A549 (cell line): ENCODE measurements around the gene RPTOR. TPM values are rescaled to one million over a fixed set of nuclear protein-coding genes. Genes with fewer than 3 reads are reported as not detected.

Experiments used
- ATAC-seq, 2 experiments: fragments of 200-7000 bp in 1 of 2; fragments of >200 bp in 1 of 2; cut with Nextera tagmentation in 1 of 2; cut with Tn5 transposase in 1 of 2; 3 replicates each; pipeline versions ENCODE4 v1.8.0 to v1.9.1; 2018 to 2020; ENCODE audit warnings: mild to moderate bottlenecking in 1 of 2, moderate library complexity in 1 of 2
- CTCF ChIA-PET: fragments of 300-600 bp; sonication (Branson Sonifier 250); formaldehyde crosslinking; extraction: SDS; loops from one replicate; lab custom pipeline; 2021; ENCODE audit warnings: antibody characterized with exemption, inconsistent platforms; lab: Yijun Ruan, JAX
- POLR2A ChIA-PET: fragments of 350-600 bp; formaldehyde crosslinking; extraction: SDS; loops from one replicate; lab custom pipeline; 2021; ENCODE audit warnings: antibody characterized with exemption, inconsistent platforms; lab: Yijun Ruan, JAX
- DNase-seq, 2 experiments: peaks; one replicate each; pipeline versions ENCODE4 v3.0.0 to v3.0.0-alpha.2; 2011 to 2016; ENCODE audit warnings: low read depth in 1 of 2, low spot score in 1 of 2
- FAIRE-seq: peaks from 2 replicates; lab custom pipeline; 2011; peaks lifted over from hg19 to GRCh38; lab: Jason Lieb, UNC
- H3K27ac ChIP-seq, 2 experiments: fragments of >200 bp; sonication (Bioruptor Twin); formaldehyde crosslinking; 3 replicates each; pipeline ENCODE4 v1.5.1; 2016 to 2017
- H3K4me1 ChIP-seq: fragments of >200 bp; sonication (Bioruptor Twin); formaldehyde crosslinking; 3 replicates; pipeline ENCODE4 v1.6.1; 2016
- H3K4me2 ChIP-seq: fragments of >200 bp; sonication (Bioruptor Twin); formaldehyde crosslinking; 3 replicates; pipeline ENCODE4 v1.6.1; 2016
- H3K4me3 ChIP-seq: fragments of >200 bp; sonication (Bioruptor Twin); formaldehyde crosslinking; 3 replicates; pipeline ENCODE4 v1.5.1; 2016
- H3K9me3 ChIP-seq: fragments of >200 bp; sonication (Bioruptor Twin); formaldehyde crosslinking; 3 replicates; pipeline ENCODE4 v1.6.1; 2016
- BHLHE40 ChIP-seq: IDR thresholded peaks from 2 replicates; pipeline ENCODE4 v1.6.1; 2012; ENCODE audit warnings: low read depth, low read length, inconsistent platforms
- CBX8 ChIP-seq: fragments of 200-600 bp; sonication (generic); IDR thresholded peaks from 2 replicates; pipeline ENCODE4 v1.6.1; 2016
- CEBPB ChIP-seq, 2 experiments: fragments of >200 bp in 1 of 2; sonication (Bioruptor Twin) in 1 of 2; formaldehyde crosslinking in 1 of 2; IDR thresholded peaks; 2 replicates each; pipeline ENCODE4 v1.6.1; 2012 to 2016
- CHD2 ChIP-seq: fragments of 150-350 bp; IDR thresholded peaks from 2 replicates; pipeline ENCODE4 v1.6.1; 2014; ENCODE audit warnings: low read length; ENCODE audit not compliant: partially characterized antibody
- CHD4 ChIP-seq: fragments of 200-600 bp; sonication (generic); IDR thresholded peaks from 2 replicates; pipeline ENCODE4 v1.6.1; 2016; ENCODE audit warnings: antibody characterized with exemption, mild to moderate bottlenecking, borderline replicate concordance
- EHF ChIP-seq: fragments of 250-450 bp; sonication (Bioruptor Pico); IDR thresholded peaks from 2 replicates; pipeline ENCODE4 v1.5.0; 2020; ENCODE audit warnings: mild to moderate bottlenecking
- EHMT2 ChIP-seq: fragments of 200-600 bp; sonication (generic); IDR thresholded peaks from 2 replicates; pipeline ENCODE4 v1.6.1; 2016; ENCODE audit warnings: antibody characterized with exemption, low read depth, mild to moderate bottlenecking, moderate library complexity
- EP300 ChIP-seq, 2 experiments: fragments of >200 bp; sonication (Bioruptor Twin); formaldehyde crosslinking; IDR thresholded peaks; 2 replicates in 1 of 2; 3 replicates in 1 of 2; pipeline ENCODE4 v1.6.1; 2016 to 2017
- ESRRA ChIP-seq: fragments of 150-350 bp; IDR thresholded peaks from 2 replicates; pipeline ENCODE4 v1.6.1; 2014; ENCODE audit warnings: mild to moderate bottlenecking, low read length, borderline replicate concordance
- FOXS1 ChIP-seq: fragments of 250-450 bp; sonication (Bioruptor Pico); IDR thresholded peaks from 2 replicates; pipeline ENCODE4 v1.5.0; 2020; ENCODE audit warnings: mild to moderate bottlenecking, moderate library complexity
- HDAC2 ChIP-seq: fragments of 200-600 bp; sonication (generic); IDR thresholded peaks from 2 replicates; pipeline ENCODE4 v1.6.1; 2016
- HOXA7 ChIP-seq: fragments of 250-450 bp; sonication (Bioruptor Pico); IDR thresholded peaks from 2 replicates; pipeline ENCODE4 v1.5.0; 2020; ENCODE audit warnings: mild to moderate bottlenecking, moderate library complexity
- JUNB ChIP-seq: fragments of >200 bp; sonication (Bioruptor Twin); formaldehyde crosslinking; IDR thresholded peaks from 2 replicates; pipeline ENCODE4 v1.6.1; 2016
- KDM5A ChIP-seq: fragments of 200-600 bp; sonication (generic); IDR thresholded peaks from 2 replicates; pipeline ENCODE4 v1.6.1; 2016; ENCODE audit warnings: antibody characterized with exemption, mild to moderate bottlenecking
- MAFK ChIP-seq: fragments of 450-650 bp; IDR thresholded peaks from 2 replicates; pipeline ENCODE4 v1.6.1; 2014; ENCODE audit not compliant: partially characterized antibody
- MAZ ChIP-seq: fragments of 150-350 bp; IDR thresholded peaks from 2 replicates; pipeline ENCODE4 v1.6.1; 2014; ENCODE audit warnings: antibody characterized with exemption, low read depth, low read length, borderline replicate concordance
- RAD21 ChIP-seq, 2 experiments: fragments of >200 bp in 1 of 2; sonication (Bioruptor Twin) in 1 of 2; formaldehyde crosslinking in 1 of 2; IDR thresholded peaks in 1 of 2; conservative IDR thresholded peaks in 1 of 2; 2 replicates in 1 of 2; 3 replicates in 1 of 2; pipeline ENCODE4 v1.6.1; 2012 to 2018; ENCODE audit warnings: inconsistent platforms in 1 of 2
- RCOR1 ChIP-seq: fragments of 150-350 bp; IDR thresholded peaks from 2 replicates; pipeline ENCODE4 v1.6.1; 2014; ENCODE audit warnings: antibody characterized with exemption, low read length, low read depth
- RFX5 ChIP-seq: fragments of 450-650 bp; IDR thresholded peaks from 2 replicates; pipeline ENCODE4 v1.7.1; 2014; ENCODE audit warnings: antibody characterized with exemption, mild to moderate bottlenecking, moderate library complexity
- RNF2 ChIP-seq: fragments of 200-600 bp; sonication (generic); IDR thresholded peaks from 2 replicates; pipeline ENCODE4 v1.6.1; 2016; ENCODE audit warnings: low read depth, mild to moderate bottlenecking, antibody characterized with exemption, moderate library complexity, borderline replicate concordance
- SREBF2 ChIP-seq: fragments of 450-650 bp; IDR thresholded peaks from 2 replicates; pipeline ENCODE4 v1.6.1; 2014; ENCODE audit warnings: mild to moderate bottlenecking, moderate library complexity
- TFCP2L1 ChIP-seq: fragments of 250-450 bp; sonication (Bioruptor Pico); IDR thresholded peaks from 2 replicates; pipeline ENCODE4 v1.5.0; 2021; ENCODE audit warnings: mild to moderate bottlenecking
- ZFP36 ChIP-seq: fragments of 450-650 bp; IDR thresholded peaks from 2 replicates; pipeline ENCODE4 v1.6.1; 2014; ENCODE audit warnings: borderline replicate concordance; ENCODE audit not compliant: partially characterized antibody
- ZSCAN20 ChIP-seq: fragments of 250-450 bp; sonication (Bioruptor Pico); IDR thresholded peaks from 2 replicates; pipeline ENCODE4 v1.8.0; 2022; ENCODE audit warnings: mild to moderate bottlenecking, moderate library complexity
- WGBS: methylation state at CpG from one replicate; pipeline ENCODE4 v1.1.6; 2017; ENCODE audit errors: missing lambda C conversion rate; 5-methylcytosine and 5-hydroxymethylcytosine counted together
- polyA plus RNA-seq, 4 experiments: library from polyadenylated mRNA; depleted of rRNA in 3 of 4; stranded (reverse); fragments of >200 nt; fragmentation: RNase III in 1 of 4; extraction: RNeasy Plus Mini Kit Qiagen cat#74134 plus additional on column Dnase treatment in 1 of 4; gene quantifications; 2 replicates in 3 of 4; 3 replicates in 1 of 4; pipeline ENCODE4 v1.2.3, GENCODE V29; 2011 to 2017
- TF ChIP-seq, protein P1 (sequence below): IDR thresholded peaks from 2 replicates; pipeline ENCODE4 v1.6.1; 2012
- TF ChIP-seq, protein P2 (sequence below): fragments of >200 bp; sonication (Bioruptor Twin); formaldehyde crosslinking; IDR thresholded peaks from 3 replicates; pipeline ENCODE4 v1.5.1; 2016
- TF ChIP-seq, protein P3 (sequence below): IDR thresholded peaks from 2 replicates; pipeline ENCODE4 v1.6.1; 2012
- TF ChIP-seq, protein P4 (sequence below): IDR thresholded peaks from 2 replicates; pipeline ENCODE4 v1.6.1; 2012; ENCODE audit warnings: low read depth, borderline replicate concordance
- TF ChIP-seq, protein P5 (sequence below): fragments of >200 bp; sonication (Bioruptor Twin); formaldehyde crosslinking; IDR thresholded peaks from 2 replicates; pipeline ENCODE4 v1.6.1; 2016

RPTOR gene
- polyA plus RNA-seq, 2 of the 4 experiments (the other 2 are of a cell fraction), result 10.8 to 27.1 TPM

DNA sequence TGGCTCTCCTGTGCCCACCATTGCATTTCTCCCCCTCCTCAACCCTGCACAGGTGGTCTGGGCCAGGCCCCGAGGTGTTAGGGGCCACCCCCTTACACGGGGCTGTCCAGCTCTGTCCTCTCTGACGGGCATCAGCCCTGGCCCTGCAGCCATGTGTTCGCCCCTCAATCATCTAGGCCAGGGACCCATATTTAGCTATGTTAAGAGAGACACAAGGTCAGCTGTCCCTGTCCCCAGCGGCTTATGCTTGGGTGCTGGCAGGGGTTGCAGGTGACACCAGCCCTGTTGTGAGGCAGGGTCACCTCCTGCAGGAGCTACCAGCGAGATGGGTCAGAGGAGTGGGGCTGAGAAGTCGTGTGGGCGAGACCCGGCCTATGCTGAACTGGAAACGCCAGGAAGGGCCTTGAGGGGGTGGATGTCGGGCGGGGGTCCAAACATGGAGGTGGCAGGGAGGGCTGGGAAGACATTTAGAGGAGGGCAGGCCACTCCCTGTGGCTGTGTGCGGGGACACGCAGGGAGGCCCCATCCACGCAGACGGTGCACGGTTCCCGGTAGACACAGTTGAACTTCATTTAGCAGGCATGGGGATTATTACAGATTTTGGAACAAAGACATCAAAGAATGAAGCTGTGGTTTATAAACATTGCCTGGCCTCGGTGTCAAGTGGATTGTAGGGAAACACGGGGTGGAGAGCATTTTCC is 313.8 kb downstream of the RPTOR start:
- 93% methylated on average over 19 of the region's 20 CpGs for WGBS
- FAIRE-seq (no peak), ATAC-seq (no peak), DNase-seq (no peak)
- ChIA-PET CTCF (interaction anchor here (0.5 to 4.1 kb wide), 17 partner anchors 11 to 431 kb away, joined by 3 to 23 read pairs (median 5); no protein-coding TSS in a partner anchor), POLR2A (interaction anchor here (1.4 kb wide), 1 partner anchor 26 kb away, joined by 3 read pairs; no protein-coding TSS in a partner anchor)
- H3K27ac ChIP-seq, result peak overlapping the region; percentile 7 to 86; a peak in 4 of 6 replicates
- TF ChIP-seq HOXA7 (CRISPR knock-in tag), result no peak
- no peak for TF ChIP-seq BHLHE40
- TF ChIP-seq RCOR1, result no peak
- TF ChIP-seq, protein P1, sequence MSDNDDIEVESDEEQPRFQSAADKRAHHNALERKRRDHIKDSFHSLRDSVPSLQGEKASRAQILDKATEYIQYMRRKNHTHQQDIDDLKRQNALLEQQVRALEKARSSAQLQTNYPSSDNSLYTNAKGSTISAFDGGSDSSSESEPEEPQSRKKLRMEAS, result no peak
- no peak for TF ChIP-seq EHF (CRISPR knock-in tag)
- no peak for TF ChIP-seq ZSCAN20 (CRISPR knock-in tag)
- no peak for TF ChIP-seq CHD4
- no peak for TF ChIP-seq JUNB
- TF ChIP-seq ESRRA, result no peak
- no peak for TF ChIP-seq KDM5A
- TF ChIP-seq EHMT2, result no peak
- no peak for TF ChIP-seq RFX5
- TF ChIP-seq RNF2, result no peak
- no peak for TF ChIP-seq EP300 (IDR thresholded peaks at IDR 0.05)
- TF ChIP-seq, protein P2, sequence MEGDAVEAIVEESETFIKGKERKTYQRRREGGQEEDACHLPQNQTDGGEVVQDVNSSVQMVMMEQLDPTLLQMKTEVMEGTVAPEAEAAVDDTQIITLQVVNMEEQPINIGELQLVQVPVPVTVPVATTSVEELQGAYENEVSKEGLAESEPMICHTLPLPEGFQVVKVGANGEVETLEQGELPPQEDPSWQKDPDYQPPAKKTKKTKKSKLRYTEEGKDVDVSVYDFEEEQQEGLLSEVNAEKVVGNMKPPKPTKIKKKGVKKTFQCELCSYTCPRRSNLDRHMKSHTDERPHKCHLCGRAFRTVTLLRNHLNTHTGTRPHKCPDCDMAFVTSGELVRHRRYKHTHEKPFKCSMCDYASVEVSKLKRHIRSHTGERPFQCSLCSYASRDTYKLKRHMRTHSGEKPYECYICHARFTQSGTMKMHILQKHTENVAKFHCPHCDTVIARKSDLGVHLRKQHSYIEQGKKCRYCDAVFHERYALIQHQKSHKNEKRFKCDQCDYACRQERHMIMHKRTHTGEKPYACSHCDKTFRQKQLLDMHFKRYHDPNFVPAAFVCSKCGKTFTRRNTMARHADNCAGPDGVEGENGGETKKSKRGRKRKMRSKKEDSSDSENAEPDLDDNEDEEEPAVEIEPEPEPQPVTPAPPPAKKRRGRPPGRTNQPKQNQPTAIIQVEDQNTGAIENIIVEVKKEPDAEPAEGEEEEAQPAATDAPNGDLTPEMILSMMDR, result no peak
- no peak for TF ChIP-seq CHD2
- TF ChIP-seq MAZ, result no peak
- TF ChIP-seq HDAC2, result no peak
- no peak for TF ChIP-seq TFCP2L1
- TF ChIP-seq, protein P3, sequence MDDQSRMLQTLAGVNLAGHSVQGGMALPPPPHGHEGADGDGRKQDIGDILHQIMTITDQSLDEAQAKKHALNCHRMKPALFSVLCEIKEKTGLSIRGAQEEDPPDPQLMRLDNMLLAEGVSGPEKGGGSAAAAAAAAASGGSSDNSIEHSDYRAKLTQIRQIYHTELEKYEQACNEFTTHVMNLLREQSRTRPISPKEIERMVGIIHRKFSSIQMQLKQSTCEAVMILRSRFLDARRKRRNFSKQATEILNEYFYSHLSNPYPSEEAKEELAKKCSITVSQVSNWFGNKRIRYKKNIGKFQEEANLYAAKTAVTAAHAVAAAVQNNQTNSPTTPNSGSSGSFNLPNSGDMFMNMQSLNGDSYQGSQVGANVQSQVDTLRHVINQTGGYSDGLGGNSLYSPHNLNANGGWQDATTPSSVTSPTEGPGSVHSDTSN, result no peak
- no peak overlapping the region for H3K4me3 ChIP-seq
- peak overlapping the region; percentile 36 for H3K4me2 ChIP-seq
- H3K4me1 ChIP-seq, result peaks cover 43% of the 10 kb centered on the region
- H3K9me3 ChIP-seq, result no peaks in the 10 kb centered on the region

DNA sequence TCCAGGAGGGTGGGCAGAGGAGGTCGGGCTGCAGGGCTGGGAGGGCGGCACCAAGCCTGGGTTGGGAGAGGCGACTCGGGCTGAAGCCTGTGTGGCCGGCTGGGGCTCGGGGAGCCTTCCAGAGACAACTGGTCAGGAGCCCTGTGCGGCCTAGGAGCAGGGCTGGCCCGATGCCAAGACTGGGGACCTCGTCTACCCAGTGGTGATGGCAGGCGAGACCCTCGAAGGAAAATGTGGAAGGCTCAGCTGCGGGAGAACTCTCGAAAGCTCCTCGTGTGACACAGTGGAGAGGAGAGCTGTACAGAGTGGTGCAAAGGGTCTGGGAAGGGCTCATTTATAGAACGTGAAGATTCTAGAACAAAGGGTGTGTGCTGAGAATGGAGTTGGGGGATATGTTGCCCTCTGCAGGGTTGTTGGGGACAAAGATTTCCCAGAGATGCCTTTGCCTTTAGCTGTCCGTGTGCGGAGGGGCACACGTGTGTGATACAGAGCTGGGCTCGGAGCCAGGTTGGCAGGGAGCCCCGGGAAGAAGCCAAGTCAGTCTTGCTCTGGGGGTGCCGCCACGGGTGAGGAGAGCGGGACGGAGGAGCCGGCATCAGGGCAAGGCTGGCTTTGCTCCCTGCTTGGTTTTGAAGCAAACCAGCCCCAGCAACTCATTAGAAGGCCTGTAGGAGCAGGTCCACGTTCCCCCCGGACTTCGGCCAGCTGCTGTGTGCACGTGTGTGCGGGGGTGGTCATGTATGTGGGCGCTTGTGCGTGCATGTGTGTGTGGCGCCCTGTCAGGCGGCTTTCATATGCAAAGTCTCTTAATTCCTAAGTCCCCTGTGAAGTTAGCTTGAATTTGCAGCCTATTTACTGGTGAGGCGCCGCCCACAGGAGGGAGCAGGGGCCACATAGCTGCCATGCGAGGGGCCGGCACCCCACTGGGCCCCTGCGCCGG is 314.6 kb downstream of the RPTOR start:
- ChIA-PET CTCF (interaction anchor here (0.5 to 4.1 kb wide), 17 partner anchors 8 to 432 kb away, joined by 3 to 23 read pairs (median 5); no protein-coding TSS in a partner anchor), POLR2A (interaction anchor here (1.4 kb wide), 1 partner anchor 26 kb away, joined by 3 read pairs; no protein-coding TSS in a partner anchor)
- FAIRE-seq, result no peak
- H3K4me2 ChIP-seq, result peak overlapping the region; percentile 36
- H3K27ac ChIP-seq, result peak overlapping the region; percentile 7 to 86; a peak in 4 of 6 replicates
- 80% methylated on average over 40 of the region's 40 CpGs for WGBS
- ATAC-seq, result peak; percentile 19 to 22; a peak in 3 of 6 replicates
- DNase-seq, result peak in 1 of 2 experiments; percentile 37
- H3K9me3 ChIP-seq, result no peaks in the 10 kb centered on the region
- peaks cover 38% of the 10 kb centered on the region for H3K4me1 ChIP-seq
- H3K4me3 ChIP-seq, result no peak overlapping the region
- TF ChIP-seq FOXS1 (no peak), RFX5 (no peak), SREBF2 (no peak), CBX8 (no peak), MAFK (no peak), ZFP36 (no peak), CEBPB (IDR thresholded peaks at IDR 0.05) (no peak), RAD21 (conservative IDR thresholded peaks at IDR 0.05 in 1 of 2, IDR thresholded peaks at IDR 0.05 in 1 of 2) (peak; percentile 11 to 20; a peak in 1 of 5 replicates)
- TF ChIP-seq, protein P4, sequence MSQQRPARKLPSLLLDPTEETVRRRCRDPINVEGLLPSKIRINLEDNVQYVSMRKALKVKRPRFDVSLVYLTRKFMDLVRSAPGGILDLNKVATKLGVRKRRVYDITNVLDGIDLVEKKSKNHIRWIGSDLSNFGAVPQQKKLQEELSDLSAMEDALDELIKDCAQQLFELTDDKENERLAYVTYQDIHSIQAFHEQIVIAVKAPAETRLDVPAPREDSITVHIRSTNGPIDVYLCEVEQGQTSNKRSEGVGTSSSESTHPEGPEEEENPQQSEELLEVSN, result no peak
- TF ChIP-seq, protein P2, result 0 out of 3 replicates have a peak, but pooled peaks have one; percentile 9
- TF ChIP-seq, protein P1, result peak; percentile 46; the same call in 1 of the 2 replicates
- TF ChIP-seq, protein P5, sequence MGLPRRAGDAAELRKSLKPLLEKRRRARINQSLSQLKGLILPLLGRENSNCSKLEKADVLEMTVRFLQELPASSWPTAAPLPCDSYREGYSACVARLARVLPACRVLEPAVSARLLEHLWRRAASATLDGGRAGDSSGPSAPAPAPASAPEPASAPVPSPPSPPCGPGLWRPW, result no peak
